ENCODE data around the gene AGPS.

- TF ChIP-seq ZC3H4 (CRISPR knock-in tag; IDR thresholded peaks at IDR 0.05; ENCODE audit: borderline replicate concordance) (no peak), SRSF1 (optimal IDR thresholded peaks at IDR 0.05; ENCODE audit: low read depth, low read length) (no peak), CTCF (CRISPR knock-in tag; IDR thresholded peaks at IDR 0.05) (no peak), AHDC1 (CRISPR knock-in tag; IDR thresholded peaks at IDR 0.05; ENCODE audit: borderline replicate concordance) (no peak), SOX5 (CRISPR knock-in tag; IDR thresholded peaks at IDR 0.05; ENCODE audit: borderline replicate concordance) (no peak), SRF (IDR thresholded peaks at IDR 0.05; ENCODE audit: low read depth, low read length) (no peak), ZNF644 (CRISPR knock-in tag; IDR thresholded peaks at IDR 0.05; ENCODE audit: low read depth) (no peak), ZFP37 (CRISPR knock-in tag; IDR thresholded peaks at IDR 0.05; ENCODE audit: borderline replicate concordance) (no peak), ZBTB8A (CRISPR knock-in tag; IDR thresholded peaks at IDR 0.05; ENCODE audit: borderline replicate concordance, low read depth) (no peak), POLR2AphosphoS5 (IDR thresholded peaks at IDR 0.05; ENCODE audit: low read depth, low read length) (no peak), DBP (CRISPR knock-in tag; IDR thresholded peaks at IDR 0.05; ENCODE audit: not compliant biosample characterization) (no peak), ZGPAT (CRISPR knock-in tag; IDR thresholded peaks at IDR 0.05) (no peak), ZNF501 (CRISPR knock-in tag; IDR thresholded peaks at IDR 0.05) (no peak), MAX (IDR thresholded peaks at IDR 0.05) (no peak)
Observed at GRCh38 chr2:177348118-177348654, 44.4 kb upstream of the AGPS start.
